ENCODE measurements around the gene CNTLN.
A peak's percentile ranks its signal among the peaks of the same experiment; 100 is the strongest.
"Not testable (repeated sequence)": the region's sequence is repeated elsewhere in the genome, so short reads cannot be mapped to it uniquely, and the experiment has no call there.

CNTLN gene

DNA sequence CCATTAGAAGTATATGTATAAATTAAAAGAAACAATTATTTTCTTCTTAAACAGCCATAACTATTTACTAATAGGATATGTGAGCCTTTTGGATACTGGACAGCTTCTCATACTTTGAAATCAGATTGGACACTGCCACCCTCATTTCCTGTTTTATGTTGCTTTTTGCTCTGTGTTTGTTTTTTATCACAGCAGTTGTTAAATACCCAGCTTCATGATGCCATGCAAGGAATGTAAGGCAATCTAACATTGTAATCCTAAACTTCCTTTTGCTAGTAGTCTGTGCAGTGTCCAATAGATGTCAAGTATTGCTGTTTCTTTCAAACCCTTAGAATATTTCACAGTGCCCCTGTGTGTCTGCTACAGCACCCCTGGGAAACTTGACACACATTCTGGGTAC is 56.2 kb downstream of the CNTLN start:
- DNase-seq = no peak

DNA sequence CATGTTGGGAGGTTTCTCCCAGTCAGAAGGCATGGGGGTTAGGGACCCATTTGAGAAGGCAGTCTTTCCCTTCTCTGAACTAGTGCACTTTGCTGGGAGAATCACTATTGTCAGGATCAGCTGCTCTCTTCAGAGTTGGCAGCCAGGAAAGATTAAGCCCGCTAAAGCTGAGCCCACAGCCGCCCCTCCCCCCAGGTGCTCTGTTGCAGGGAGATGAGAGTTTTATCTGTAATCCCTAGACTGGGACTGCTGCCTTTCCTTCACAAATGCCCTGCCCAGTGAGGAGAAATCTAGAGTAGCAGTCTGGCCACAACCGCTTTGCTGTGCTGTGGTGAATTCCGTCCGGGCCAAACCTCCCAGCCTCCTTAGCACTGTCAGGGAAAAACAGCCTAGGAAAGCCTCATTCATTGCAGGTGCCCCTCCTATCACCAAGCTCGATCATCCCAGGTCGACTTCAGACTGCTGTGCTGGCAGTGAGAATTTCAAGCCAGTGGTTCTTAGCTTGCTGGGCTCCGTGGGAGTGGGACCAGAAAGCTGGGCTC is 69.8 kb downstream of the CNTLN start:
- DNase-seq = no peak

DNA sequence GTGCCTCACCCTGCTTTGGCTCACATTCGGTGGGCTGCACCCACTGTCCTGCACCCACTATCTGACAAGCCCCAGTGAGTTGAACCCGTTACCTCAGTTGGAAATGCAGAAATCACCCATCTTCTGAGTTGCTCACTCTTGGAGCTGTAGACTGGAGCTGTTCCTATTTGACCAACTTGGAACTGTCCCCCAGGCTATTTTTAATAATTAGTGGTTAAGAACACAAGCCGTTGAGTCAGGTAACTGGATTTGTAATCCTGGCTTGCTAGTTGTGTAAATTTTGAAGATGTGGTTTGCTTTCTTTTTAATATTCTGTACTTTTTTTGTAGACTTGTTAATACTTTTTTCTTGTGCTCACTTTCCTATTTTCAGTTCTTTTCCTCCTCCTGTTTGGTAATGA is 81.2 kb downstream of the CNTLN start:
- DNase-seq = no peak

DNA sequence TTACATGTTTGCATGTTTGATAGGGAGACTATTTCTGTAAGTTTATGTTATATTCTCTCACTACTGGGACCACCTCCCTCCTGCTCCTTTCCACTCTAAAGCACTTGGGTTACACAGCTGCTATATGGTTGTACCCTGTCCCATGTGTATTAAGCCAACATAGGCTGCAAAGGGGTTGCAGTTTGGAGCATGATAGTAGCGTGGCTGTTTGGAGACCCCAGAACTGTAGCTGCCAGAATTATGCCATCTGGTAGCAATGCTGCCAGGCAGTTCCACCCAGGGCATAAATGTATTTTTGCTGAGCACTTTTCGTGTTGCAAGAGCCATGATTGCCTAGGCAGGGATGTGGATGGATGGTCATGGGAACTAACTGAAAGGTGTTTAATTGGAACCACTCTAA is 81.8 kb downstream of the CNTLN start:
- DNase-seq = no peak

DNA sequence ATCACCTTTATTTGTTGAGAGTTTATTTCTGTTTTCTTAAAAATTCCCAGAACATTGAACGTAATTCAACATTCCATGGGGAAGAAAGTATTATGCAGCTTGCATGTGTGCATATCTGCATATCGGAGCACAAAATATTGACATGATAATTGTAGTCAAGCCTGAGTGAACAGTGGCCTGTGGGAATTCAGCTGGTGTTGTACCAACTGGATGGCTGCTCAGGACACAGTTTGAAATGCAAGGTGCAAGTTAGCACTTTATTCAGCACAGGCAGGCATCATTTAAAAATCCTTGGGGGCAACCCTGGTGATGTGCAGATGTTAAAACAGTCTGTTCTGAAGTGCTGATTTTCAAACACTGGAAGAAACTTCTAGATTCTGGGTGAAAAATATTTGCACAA is 82.4 kb downstream of the CNTLN start:
- DNase-seq = no peak

DNA sequence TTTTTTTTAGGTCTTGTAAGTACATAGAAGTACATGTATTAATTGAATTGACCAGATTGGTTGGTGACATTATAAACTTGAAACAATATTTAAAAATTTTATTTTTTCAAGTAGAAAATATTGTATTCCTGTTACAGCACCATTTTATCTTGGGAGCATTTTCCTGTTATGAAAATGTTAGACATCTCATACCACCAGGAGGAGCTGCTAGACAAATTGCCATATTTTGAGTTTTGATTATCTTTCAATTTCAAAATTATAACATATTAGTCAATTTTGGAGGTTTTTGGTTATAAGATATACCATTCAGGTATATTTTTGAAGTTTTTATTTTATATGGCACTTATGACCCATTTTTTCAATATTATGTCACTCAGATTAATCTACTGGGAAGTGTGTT is 84.4 kb downstream of the CNTLN start:
- no peak for DNase-seq

DNA sequence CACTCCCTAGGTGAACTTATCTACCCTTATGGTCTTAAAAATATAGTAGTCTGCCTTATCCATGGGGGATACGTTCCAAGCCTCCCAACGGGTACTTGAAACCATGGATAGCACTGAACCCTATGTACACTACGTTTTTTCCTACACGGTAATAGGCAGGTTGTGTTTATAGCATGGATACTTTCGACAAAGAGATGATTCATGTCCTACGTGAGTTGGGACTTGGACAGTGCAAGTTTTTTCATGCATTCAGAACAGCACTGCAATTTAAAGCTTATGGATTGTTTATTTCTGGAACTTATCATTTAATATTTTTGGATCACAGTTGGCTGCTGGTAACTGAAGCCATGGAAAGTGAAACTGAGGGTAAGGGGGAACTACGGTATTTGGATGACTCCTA is 88.1 kb downstream of the CNTLN start:
- DNase-seq = no peak

DNA sequence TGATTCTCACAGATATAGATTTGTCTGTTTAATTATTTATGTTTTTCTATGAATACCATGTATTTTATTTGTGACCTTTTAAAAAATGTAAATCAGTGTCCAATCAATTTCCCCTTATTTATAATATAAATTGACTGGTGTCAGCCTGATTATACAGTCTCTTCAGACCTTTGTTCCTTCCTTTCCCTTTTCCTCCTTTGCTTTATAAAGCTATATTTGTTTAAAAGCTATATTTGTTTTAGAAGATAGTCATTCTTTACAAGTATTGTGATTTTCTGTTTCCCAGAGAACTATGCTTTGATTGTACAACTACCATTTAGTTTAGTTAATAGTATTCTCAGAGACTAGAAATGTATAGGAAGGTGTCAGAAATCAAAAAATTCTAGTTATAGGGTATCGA is 90.6 kb downstream of the CNTLN start:
- DNase-seq = no peak

DNA sequence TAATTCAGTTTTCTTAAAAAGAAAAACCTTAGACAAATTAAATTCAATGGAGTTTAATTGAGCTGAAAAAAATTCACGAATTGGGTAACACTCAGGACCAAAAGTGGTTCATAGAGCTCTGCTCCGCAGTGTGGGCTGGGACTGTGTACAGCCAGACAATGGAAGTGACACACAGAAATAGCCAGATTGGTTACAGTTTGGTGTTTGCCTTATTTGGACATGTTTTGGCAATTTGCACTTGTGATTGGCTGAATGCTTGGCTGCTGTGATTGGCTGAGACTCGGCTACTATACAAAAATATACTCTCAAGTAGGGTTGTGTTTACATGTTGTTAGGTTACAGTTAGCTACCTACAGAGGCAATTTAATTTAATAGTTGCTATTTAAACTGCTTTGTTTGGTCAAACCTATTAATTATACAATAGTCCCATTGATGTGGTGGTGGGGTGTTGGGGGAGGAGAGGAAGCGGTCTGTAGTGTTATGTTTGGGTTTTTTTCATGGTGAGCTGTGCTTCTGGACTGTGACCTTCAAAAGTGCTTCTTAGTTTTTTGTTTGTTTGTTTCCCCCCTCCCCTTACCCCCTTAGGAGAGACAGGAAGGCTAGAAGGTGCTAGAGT is 95.2 kb downstream of the CNTLN start:
- DNase-seq = no peak

DNA sequence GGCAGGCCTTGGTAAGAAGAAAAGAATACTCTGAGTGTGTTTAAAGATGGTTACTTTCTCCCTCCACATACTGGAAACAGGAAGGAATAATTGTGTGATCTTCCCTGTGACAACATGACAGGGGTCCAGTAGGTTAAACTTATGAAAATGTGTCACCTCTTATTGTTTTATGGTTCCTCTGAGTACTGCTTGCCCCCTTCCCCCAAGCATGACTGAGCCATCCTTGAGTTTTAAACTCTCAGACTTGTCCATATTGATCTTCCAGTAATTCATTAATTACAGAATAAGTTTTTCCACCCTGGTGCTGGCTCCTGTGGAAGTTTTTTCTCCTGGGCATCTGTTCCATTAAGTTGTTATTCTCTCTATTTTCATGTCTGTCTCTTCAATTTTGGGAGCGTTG is 95.8 kb downstream of the CNTLN start:
- DNase-seq = no peak

DNA sequence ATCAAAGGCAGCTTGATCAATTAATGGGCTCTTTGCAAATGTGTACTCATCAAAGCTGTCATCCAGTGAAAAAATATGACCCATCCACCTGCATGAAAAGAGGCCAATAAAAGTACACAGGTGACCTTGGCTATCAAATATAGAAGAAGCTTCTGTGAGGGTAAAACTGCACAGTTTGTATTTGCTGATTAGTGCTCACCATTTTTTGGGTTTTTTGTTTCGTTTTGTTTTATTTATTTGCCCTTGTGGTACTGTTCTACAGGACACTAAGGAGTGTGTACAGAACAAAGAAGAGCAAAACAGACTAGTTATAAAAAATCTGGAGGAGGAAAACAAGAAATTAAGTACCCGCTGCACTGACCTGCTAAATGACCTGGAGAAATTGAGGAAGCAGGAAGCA is 101.3 kb downstream of the CNTLN start:
- DNase-seq = no peak

DNA sequence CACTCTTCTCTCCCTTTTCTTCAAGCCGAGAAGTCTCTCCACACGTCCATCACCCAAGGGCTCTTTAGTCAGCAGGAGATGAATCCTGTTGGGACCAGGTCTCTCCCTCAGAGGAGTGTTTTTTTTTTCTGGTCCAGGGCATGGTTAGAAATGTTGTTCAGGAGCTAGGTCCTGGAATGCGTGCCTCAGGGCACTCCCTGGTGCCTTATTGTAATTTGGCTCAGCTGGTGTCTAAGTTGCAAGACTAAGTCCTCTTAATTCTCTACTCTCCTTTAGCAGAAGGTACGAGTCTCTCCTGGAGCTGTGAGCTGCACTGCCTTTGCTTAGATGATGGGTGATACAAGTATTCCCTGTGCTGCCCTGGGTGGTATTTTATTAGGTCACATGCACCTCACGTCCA is 111.9 kb downstream of the CNTLN start:
- no peak for DNase-seq

DNA sequence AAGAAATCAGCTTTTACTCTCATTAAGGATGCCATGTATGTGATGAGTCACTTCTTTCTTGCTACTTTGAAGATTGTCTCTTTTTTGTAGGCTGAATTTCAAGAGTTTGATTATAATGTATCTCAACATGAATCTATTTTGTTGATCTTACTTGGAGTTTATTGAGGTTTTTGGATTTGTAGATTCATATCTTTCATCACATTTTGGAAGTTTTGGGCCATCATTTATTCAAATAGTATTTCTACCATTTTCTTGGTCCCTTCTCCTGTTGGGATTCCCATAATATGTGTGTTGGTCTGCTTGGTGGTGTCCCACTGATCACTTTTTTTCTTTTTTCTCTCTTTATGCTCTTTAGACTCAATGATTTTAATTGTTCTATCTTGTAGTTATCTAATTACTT is 116.3 kb downstream of the CNTLN start:
- DNase-seq = no peak

DNA sequence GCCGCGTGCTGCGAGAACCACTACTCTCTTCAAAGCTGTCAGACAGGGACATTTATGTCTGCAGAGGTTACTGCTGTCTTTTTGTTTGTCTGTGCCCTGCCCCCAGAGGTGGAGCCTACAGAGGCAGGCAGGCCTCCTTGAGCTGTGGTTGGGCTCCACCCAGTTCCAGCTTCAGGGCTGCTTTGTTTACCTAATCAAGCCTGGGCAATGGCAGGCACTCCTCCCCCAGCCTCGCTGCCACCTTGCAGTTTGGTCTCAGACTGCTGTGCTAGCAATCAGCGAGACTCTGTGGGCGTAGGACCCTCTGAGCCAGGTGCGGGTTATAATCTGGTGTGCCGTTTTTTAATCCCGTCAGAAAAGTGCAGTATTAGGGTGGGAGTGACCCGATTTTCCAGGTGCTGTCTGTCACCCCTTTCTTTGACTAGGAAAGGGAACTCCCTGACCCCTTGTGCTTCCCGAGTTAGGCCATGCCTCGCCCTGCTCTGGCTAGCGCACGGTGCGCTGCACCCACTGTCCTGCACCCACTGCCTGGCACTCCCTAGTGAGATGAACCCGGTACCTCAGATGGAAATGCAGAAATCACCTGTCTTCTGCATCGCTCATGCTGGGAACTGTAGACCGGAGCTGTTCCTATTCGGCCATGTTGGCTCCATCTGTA is 133.8 kb downstream of the CNTLN start:
- DNase-seq = not testable (repeated sequence)

DNA sequence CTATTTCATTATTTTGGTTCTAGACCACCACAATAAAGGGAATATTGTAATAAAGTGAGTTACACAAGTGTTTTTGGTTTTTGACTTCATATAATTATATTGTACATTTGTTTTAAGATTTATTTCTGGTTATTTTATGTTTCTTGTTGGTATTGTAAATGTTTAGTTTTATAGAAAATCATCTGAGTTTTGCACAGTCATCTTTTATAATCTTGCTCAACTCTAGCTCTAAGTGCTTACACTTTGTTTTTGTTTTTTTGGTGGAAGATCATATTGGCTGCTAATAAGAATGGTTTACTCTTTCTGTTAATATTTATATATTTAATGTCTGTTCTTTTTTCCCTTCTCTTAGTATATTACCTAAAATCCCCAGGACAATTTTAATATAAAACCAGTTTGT is 135.0 kb downstream of the CNTLN start:
- no peak for DNase-seq

DNA sequence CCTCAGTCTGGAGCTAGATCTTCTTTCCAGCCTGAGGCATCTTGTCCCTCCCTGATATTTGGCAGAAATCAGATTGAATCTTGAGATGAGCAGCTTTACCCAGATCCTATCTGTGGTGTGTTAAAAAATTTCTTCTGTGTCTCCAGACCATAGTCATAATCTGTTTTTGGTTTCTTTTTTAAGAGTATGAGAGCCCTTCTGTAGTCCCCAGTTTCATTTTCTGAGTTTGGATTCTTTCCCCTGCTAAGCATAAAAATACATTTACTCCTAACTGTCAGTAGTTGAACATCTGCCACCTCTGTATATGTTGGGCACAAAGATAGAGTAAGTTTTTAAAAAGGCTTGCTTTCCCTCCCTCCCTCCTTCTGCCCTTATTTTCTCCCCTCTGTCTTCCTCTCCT is 137.7 kb downstream of the CNTLN start:
- no peak for DNase-seq

DNA sequence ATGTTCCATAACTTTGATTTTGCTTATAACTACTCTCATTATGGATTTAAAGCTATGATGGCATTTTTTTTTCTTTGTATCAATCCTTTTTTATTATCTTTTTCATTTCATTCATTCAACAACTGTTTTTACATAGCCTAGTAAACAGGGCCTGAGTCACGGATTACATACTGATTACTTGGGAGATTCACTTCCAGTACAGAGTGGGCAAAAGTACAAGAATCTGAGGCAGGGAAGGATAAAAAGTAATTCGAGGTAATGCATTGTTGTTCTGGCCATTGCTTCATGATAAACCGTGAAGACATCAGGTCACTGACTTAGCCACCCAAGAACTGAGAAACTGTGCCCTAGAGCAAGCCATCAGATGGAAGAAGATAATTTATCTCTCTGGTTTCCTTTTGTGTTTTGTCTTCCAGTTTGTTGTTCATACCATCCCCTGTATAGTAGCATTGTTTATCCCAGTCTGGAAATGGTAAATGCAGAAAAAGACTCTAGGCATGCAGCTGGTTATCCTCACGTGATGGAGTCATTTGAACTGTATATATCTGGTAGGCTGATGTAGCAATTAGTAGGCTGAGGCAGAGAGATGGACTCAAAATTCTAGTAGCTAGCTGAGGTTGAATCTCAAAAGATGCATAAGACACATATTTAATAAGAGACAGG is 145.6 kb downstream of the CNTLN start:
- DNase-seq = peak; percentile 17

DNA sequence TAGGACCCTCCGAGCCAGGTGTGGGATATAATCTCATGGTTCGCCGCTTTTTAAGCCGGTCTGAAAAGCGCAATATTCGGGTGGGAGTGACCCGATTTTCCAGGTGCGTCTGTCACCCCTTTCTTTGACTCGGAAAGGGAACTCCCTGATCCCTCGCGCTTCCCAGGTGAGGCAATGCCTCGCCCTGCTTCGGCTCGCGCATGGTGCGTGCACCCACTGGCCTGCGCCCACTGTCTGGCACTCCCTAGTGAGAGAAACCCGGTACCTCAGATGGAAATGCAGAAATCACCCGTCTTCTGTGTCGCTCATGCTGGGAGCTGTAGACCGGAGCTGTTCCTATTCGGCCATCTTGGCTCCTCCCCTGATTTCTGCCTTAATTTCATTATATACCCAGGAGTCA is 155.8 kb downstream of the CNTLN start:
- not testable (repeated sequence) for DNase-seq

DNA sequence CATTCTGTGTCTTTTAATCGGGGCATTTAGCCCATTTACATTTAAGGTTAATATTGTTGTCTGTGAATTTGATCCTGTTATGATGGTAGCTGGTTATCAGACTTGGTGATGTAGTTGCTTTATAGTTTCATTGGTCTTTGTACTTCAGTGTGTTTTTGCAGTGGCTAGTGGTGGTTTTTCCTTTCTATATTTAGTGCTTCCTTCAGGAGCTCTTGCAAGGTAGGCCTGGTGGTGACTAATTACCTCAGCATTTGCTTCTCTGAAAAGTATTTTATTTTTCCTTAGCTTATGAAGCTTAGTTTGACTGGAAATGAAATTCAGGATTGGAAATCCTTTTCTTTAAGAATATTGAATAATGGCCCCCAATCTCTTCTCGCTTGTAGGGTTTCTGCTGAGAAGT is 156.9 kb downstream of the CNTLN start:
- peak; percentile 31 for DNase-seq

DNA sequence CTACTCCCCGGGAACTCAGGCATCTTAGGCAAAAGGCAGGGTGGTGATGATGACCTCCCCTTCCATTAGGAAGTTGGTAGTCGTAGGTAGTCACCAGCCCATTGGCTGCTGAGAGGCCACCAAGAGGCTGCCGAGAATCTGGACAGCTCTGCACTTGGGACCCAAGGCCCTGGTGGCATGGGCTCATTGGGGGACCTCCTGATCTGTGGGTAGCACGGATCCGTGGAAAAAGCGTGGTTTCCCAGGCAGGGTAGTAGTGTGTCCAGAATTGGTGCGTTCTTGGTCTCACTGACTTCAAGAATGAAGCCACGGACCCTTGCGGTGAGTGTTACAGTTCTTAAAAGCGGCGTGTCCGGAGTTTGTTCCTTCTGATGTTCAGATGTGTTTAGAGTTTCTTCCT is 158.8 kb downstream of the CNTLN start:
- no peak for DNase-seq

DNA sequence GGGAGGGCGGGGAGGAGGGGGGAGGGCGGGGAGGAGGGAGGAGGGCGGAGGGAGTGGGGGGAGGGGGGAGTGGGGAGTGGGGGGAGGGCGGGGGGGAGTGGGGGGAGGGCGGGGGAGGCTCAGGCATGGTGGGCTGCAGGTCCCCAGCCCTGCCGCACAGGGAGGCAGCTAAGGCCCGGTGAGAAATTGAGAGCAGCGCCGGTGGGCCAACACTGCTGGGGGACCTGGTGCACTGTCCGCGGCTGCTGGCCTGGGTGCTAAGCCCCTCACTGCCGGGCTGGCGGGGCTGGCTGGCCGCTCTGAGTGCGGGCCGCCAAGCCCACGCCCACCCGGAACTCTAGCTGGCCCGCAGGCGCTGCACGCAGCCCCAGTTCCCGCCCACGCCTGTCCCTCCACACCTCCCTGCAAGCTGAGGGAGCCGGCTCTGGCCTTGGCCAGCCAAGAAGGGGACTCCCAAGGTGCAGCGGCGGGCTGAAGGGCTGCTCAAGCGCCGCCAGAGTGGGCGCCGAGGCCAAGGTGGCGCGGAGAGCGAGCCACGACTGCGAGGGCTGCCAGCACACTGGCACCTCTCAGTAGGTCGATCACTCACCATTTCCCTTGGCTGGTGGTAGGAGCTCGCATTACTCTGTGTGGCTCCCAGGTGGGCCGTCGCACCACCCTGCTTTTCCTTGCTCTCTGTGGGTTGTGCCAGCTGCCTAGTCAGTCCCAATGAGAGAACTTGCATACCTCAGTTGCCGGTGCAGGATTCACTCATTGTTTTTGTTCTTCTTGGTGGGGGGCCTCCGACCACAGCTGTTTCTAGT is 160.2 kb downstream of the CNTLN start:
- no peak for DNase-seq

DNA sequence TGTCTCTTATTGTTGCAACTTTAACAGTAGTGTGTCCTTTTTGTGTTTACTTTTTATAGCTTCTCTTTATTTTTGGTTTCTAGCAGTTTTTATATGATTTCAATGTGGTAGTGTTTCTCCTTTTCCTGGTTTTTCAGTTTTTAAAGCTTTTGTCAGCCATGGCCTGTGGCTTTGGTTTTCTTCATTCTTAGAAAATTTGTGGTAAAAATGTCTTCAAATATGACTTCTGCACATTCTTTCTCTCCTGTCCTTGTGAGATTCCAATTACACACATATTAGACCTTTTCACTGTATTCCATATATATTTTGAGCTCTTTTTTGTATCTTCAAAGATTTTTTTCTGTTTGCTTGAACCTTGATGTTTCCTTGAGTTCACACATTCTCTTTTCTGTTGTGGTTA is 180.5 kb downstream of the CNTLN start:
- DNase-seq = peak; percentile 56

DNA sequence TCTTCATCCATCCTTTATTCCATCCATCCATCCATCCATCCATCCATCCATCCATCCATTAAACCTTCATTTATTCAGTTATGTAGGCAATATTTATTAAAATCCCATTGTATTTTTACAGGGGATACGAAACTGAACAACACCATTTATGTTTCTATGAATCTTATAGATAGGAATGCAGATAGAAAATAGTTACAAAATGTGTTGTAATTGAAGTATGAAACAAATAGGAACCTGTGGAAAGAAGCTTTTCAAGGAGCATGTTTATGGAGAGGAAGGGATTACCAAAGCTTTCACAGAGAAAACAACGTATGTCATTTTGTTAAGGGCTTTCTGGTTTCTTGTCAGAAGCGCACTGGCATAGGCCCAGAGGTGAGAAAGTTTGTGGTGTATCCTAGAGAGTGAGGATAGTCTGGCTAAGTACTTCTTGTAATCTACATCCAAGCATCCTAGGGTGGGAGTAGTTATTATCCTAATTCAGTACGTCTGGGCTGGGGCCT is 184.0 kb downstream of the CNTLN start:
- peak; percentile 28 for DNase-seq
